Activated CD8-positive, alpha-beta memory T cell treated with anti-CD3 and anti-CD28 coated beads, Interleukin-2, amount 50 U/mL, for 24 hours (primary cell): ENCODE data around the gene RBM28.

Experiments
- DNase-seq: peaks from one replicate; pipeline ENCODE4 v3.0.0-alpha.2; 2020; ENCODE audit errors: extremely low read depth

RBM28 gene, protein sequence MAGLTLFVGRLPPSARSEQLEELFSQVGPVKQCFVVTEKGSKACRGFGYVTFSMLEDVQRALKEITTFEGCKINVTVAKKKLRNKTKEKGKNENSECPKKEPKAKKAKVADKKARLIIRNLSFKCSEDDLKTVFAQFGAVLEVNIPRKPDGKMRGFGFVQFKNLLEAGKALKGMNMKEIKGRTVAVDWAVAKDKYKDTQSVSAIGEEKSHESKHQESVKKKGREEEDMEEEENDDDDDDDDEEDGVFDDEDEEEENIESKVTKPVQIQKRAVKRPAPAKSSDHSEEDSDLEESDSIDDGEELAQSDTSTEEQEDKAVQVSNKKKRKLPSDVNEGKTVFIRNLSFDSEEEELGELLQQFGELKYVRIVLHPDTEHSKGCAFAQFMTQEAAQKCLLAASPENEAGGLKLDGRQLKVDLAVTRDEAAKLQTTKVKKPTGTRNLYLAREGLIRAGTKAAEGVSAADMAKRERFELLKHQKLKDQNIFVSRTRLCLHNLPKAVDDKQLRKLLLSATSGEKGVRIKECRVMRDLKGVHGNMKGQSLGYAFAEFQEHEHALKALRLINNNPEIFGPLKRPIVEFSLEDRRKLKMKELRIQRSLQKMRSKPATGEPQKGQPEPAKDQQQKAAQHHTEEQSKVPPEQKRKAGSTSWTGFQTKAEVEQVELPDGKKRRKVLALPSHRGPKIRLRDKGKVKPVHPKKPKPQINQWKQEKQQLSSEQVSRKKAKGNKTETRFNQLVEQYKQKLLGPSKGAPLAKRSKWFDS

DNA sequence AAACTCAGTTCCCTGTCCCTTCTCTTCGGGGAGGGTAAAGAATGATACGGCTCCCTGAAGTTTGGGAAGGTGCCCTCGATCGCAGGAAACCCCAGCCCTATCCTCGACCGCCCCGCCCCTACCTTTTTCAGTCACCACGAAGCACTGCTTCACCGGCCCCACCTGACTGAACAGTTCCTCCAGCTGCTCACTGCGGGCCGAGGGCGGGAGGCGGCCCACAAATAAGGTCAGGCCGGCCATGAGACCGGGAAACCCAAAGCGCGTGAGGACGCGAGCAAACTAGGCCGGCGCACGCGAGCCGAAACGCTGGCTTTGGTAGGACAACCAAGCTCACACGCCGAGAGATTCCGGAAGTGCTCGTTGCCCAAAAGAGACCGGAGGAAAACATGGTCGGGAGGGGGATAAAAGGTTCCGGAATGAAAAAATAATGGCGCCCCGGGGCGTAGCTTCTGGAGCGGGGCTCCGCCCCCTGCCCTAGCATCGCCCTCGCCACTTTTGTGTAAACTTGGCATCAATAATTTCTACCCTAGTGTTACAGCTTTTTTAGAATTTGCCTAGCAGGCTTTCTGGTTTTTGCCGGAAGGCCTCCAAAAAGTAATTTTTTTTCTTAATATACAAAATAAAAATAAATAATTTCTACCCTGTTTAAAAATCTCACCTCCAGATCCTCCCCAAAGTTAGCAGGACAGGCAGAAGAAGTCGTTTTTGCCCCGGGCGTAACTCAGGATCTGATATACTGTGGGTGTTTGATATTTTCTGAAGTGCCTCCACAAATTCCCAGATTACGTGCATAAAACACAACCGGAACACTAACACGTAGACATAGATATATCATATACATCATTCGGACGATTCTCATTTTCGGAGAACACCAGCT is at the start of gene RBM28:
TSS of gene RBM28 (minus strand) at position 355 of the 877 bp plus-strand sequence. CDS start at position 240, 115 bp downstream.
- DNase-seq: peak; percentile 66

DNA sequence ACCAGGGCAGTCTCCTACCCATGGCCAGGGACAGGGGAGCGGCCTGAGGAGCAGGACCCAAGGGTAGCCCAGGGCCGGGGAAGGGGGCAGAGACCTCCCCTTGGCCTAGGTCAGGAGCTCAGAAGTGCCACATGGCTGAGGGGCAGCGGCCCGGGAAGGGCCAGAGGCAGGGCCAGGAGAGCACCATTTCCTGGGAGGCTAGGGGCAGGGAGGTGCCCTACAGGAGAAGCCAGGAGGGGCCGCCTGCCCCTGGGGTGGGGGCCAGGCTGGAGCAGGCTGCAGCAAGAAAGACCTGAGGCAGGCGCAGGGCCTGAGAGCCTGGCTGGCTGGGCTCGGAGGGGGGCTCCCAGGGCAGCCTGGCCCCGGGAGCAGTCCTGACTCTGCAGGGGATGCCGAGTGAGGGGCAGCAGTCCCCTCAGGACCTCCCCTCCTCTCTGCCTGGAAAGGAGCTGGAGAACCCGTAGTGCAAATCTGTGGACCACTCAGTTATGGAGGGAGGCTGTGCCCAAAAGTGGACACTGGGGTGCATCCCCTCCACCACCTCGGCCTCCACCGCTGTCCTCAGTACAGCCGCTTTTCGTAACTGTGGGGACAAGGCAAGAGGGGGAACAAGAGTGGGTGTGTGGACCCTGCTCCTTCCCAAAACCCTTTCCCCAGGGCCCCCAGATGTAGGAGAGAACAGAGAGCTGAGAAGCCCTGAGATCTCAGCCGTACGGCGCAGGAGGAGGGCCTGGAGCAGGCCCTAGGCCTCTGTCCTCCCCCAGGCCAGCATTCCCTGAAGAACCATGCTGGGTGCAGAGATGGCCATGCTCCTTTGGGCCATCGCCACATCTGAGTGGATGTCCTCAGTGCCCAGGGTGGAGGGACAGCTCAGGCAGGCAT is 49.0 kb upstream of the RBM28 start:
- no peak for DNase-seq

DNA sequence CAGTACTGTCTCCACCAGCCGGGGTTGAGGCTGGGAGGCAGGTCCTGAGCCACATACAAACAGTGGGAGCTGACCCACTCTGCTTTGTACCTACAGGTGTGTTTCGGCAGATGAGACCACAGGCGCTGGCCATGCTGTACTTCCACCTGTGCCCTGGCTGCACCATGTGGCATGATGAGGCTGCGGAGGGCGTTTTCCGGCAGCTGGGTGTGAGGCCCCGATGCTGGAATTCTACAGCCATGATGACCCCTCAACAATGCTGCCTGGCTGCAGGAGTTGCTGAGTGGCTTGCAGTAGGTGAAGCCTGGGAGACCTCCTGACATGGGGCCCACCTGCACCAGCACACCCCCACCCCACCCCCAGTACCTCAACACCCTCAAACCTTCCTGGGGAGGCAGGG is 48.1 kb upstream of the RBM28 start:
- no peak for DNase-seq

DNA sequence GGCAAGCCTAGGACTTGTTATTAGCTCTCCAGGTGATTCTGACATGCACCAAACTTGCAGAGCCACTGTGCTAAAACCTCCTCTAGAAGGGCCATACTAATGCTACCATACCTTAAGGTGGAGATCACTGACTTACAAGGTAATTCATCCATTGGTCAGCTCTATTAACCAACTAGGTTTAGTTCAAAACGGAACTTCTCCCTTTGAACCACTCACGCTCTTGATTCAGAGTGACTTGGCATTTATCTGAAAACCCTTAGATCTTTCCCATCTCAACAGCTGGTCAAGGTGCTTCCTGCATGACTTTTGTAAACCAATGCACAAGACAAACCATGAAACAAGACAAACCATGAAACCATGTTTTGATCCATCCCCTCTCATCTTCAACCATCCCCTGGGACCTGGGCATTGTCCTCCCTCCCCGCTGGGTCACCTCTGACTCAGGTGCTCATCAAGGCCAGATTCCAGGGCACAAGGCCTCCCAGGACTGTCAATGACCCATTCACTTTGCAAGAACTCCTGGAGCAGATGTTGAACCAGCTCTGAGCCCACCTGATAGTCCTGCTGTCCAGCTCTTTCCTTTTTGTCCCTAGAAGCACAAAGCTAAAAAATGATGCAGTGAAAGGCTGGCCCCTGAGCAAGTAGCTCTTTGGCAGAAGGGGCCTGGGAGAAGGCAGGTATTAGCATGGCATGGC is 47.3 kb upstream of the RBM28 start:
- DNase-seq: no peak

DNA sequence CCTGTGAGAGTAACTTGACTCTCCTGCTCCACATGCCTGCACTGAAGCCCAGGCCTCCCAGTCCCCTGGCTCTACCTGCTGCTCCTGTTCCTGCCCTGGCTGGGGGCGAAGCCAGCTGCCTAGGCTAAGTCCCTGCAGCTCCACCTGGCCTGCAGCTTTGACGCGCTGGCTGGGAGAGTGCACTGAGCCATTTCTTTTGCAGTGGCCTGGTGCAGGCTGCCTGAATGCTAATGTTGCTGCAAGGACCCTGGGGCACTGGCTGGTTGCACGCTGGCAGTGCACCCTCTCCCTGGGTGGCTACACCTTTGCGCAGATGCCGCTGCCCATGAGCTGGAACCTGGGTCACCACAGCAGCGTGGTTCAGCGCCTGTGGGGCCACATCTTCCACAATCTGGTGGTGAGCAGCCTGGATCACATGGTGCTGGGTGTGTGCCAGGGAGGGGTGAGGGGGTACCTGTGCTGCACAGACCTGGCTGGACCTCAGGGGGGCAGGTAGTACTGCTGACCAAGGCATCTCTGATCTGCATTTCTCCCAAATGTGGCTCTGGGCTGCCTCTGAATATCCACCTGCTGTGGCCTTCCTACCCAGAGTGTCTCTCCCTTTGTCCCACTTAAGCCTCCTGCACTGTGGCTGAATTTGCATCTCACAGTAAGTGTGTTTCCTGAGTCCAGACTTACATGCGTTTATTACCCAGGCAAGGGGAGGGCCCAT is 46.1 kb upstream of the RBM28 start:
- no peak for DNase-seq

DNA sequence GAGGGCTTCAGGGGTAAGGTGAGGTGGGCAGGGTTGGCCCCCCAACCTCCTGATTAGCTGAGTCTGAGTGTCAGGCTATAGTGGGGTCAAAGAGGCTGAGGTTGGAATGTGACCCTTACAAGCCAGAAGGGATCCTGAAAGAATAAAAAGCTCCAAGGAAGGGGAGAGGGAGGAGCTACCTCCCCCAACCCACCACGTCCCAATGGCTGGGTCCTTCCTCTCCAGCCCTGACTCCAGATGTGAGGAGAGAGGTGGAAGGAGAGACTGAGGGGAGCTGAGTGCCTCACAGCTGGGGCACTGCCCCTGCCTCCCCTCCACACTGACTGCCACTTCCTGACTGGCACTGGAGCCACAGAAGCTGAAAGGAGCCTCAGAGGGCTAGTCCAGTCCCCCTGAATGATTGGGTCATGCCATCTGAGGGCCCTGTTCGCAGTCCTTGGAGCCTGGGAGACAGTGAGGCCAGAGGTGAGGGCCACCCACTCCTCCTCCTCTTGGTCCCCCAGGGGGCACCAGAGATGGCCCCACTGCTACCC is 45.4 kb upstream of the RBM28 start:
- DNase-seq: no peak

DNA sequence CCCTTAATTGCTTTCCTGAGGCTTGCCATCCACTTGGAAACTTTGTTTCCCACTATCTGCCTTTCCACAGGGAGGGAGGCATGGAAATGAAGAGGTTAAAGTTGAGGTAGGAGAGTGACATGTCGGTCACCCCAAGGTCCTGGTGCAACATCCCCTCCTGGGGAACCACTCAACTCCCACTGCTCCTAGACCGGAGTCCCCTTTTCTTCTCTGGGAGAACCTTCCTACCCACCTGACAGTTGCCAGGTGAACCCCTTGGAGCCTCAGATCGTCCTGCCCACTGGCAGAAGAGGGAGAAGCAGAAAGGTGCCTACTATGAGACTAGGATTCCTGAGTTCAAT is 44.4 kb upstream of the RBM28 start:
- DNase-seq: no peak

DNA sequence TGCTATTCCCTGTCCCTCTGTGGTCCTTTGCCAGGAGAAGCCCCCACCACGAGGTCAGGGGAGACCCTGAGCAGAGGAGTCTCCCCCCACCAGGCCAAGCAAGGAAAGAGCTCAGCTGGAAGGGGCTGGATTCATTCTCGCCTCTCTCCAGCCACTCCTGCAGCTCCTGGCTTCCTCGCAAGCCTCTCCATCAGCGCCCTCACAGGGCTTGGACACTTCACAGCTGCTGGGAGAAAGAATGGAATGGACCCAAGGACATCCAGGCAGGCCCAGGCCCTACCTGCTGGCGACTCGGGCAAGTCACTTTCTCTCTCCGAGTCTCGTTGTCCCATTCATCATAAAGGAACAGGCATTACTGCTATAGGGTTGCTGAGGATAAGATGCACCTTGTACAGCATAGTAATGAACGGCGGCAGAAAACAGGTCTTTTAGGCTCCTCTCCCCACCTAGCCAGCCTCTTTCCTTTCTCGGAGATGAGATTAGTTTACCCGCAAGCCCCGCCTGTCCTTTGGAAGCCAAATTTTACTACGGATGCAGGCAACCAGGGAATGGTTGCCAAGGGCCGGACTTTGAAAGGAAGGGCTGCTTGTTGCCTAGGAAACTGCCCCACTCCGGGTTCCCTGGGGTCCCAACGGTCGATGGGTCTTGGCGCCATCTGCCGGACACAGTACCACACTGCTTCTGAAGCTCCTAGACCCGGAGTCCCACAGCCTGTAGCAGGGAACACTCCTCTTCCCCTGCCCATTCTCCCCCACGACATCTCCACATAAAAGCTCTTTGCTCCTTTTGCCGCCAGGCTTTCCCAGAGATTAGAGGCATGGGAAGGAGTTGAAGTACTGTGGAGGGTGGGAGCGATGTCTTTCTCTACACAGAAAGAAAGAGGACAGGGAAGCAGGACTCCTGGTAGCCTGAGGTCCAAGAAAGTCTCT is 43.8 kb upstream of the RBM28 start:
- no peak for DNase-seq

DNA sequence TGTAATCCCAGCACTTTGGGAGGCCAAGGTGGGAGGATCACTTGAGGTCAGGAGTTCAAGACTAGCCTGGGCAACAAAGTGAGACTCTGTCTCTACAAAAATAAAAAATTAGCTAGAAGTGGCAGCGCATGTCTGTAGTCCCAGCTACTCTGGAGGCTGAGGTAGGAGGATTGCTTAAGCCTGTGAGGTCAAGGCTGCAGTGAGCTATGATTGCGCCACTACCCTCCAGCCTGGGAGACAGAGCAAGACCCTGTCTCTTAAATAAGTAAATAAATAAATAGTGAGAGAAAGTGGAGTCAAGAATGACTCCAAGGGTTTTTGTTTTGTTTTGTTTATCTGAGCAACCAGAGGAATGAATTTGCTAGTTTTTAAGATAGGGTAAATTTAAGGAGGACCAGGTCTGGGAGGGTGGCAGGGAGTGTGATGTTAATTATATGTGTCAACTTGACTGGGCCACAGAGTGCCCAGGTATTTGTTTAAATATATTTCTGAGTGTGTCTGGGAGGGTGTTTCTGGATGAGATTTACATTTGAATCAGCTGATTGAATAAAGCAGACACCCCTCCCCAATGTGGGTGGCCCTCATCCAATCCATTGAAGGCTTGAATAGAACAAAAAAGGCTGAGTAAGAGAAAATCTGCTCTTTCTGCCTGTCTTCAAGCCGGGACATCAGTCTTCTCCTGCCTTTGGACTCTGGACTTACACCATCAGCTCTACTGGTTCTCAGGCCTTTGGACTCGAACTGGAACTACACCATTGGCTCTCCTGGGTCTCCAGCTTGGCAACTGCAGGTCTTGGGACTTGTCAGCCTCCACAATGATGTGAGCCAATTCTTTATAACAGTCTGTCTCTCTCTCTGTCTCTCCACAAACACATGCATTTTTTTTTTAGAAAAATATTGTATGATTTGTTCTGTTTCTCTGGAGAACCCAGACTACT is 42.5 kb upstream of the RBM28 start:
- DNase-seq: no peak

DNA sequence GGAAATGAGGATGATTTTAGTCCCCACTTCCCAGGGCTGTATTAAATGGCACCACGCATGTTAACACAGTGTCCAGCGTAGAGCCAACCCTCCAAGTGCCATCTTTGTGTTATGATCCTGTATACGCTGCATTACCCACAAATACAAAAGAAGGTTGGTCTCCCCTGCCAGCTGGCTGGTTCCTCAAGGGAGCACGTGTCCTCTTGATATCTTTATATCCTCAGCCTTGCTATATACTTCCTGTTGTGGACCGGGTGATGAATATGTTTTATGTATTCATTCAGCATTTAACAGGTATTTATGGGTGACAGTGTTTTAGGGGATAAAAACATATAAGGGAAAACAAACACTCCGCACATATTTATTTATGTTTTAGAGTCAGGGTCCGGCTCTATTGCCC is 41.0 kb upstream of the RBM28 start:
- DNase-seq: no peak

DNA sequence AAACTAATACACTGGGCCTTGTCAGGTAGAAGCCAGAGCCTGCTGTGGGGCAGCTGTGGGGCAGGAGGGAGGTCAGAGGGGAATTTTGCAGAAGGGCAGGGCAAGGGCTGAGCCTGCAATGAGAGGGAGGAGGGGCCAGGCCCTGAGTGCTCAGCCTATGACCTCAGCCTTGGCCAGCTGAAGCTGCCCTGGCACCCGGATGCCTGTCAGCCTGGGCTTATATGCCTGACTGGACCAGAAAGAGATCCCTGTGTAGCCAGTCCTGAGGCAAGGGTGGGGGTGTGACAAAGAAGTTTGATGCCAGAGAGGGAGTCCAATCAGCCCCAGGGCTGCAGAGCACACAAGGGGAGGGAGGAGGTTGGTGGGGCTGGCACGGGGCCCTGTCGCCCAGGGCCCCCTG is 40.1 kb upstream of the RBM28 start:
- DNase-seq: no peak

DNA sequence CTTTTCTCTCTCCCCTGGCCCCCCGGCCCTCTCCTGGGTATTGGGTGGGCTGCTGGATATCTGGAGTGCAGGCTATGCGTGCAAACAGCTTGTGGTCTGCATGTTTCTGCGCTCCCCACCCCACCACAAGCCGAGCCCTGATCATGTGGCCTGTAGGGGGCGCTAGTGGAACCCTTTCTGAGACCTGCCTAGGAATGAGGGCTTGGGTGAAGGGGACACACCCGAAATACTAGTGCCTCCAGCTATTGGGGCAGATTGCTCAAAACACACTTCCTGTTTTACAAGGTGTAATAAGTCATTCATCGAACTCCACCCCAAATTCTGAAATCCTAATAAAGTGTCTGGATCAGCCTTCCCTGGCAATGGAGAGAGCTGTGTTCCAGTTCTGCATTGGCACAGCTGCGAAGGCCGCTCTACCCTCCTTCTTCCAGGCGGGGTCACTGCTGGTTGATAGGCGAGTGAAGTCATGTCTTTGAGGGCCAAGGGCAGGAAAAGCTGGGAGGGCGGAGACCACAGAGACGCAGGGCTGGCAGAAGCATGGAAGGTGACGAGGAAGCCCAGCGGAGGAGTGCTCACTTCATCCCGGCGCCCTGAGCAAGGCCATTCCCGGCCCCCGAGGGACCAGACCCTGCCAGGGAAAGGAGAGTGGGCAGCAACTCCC is 37.6 kb upstream of the RBM28 start:
- DNase-seq: no peak

DNA sequence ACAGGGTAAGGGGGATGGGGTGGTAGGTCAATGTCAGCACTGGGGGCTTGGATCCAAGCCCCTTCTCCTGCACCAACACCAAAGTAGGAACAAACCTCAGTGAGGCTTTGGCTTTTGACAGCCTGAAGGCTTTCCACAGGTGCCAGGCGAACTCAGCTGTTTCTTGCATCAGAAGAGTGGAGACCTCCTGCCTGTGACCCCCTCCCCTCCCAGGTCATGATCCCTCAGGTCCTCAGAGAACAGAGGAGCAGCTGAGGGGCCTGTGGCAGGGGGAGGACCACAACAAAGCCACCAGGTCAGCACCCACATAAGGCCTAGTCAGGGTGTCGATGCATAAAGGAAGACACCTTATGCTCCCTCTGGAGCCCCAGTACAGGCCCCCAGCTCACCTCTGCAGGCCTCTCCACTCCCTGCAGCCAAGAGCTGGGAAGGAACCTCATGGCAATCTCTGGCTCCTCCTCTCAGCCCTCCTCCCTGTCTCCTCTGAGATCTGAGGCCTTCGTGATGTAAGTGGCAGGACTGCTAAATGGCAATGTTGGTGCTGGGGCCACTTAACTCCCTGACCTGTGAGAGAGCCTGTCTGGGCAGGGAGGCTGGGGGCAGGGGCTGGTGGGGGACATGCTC is 36.9 kb upstream of the RBM28 start:
- no peak for DNase-seq

DNA sequence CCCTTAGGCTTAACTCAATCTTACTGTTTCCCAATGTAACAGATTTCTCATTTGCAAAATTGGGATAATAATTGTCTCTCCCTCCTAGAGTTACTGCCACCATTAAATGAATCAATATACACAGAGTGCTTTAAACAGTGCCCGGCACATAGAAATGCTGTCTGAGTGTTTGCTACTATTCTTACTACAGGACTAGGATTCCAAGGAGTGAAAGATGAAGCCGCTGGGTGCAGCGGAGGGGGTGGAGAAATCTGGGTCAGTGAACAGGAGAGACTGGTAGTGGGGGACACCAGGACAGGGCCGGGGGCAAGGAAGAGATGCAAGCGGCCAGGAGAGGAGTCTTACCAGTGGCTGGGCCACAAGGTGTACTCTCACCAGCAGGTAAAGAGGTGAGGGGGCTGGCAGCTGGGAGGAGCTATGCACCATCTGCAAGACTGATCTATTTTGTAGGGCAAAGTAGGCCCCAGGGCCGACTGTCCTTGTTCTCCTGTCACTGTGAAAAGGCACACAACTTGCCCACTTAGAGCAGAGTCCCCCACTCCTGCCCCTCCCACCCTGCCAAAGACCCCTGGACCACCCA is 36.3 kb upstream of the RBM28 start:
- DNase-seq: no peak

DNA sequence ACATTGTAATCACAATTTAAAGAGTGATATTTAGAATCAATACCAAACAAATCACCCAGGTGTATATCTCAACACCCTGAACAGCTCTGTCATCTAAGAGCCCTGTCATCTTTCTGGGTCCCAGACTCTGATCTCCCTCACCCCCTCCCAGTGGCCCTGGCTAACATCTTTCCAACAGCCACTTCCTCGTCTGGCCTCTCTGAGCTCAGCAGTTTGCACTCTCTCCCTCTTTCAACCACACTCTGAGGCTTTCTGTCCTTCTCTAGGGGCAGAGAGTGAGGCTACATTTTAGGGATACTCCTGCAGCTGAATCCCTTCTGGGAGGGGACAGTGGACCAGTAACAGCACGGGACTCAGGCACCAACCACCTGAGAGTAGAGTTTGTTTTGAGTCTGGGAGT is 34.9 kb upstream of the RBM28 start:
- no peak for DNase-seq

DNA sequence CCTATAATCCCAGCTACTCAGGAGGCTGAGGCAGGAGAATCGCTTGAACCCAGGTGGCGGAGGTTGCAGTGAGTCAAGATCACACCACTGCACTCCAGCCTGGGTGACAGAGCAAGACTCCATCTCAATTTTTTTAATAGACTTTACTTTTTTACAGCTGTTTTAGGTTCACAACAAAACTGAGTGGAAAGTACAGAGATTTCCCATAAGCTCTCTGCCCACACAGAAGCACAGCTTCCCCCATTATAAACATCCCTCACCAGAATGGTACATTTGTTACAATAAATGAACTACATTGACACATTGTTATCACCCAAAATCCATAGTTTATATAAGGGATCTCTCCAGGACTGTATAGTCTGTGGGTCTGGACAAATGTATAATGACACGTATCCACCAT is 32.4 kb upstream of the RBM28 start:
- DNase-seq: no peak
